A549 (cell line): ENCODE measurements around the gene MEPCE.

ENCODE experiments used
- BHLHE40 ChIP-seq: IDR thresholded peaks from 2 replicates; pipeline ENCODE4 v1.6.1; 2012; ENCODE audit warnings: low read depth, low read length, inconsistent platforms
- EP300 ChIP-seq, 2 experiments: fragments of >200 bp; sonication (Bioruptor Twin); formaldehyde crosslinking; IDR thresholded peaks; 2 replicates in 1 of 2; 3 replicates in 1 of 2; pipeline ENCODE4 v1.6.1; 2016 to 2017
- MAX ChIP-seq: IDR thresholded peaks from 2 replicates; pipeline ENCODE4 v1.6.1; 2012
- RAD21 ChIP-seq, 2 experiments: fragments of >200 bp in 1 of 2; sonication (Bioruptor Twin) in 1 of 2; formaldehyde crosslinking in 1 of 2; IDR thresholded peaks in 1 of 2; conservative IDR thresholded peaks in 1 of 2; 2 replicates in 1 of 2; 3 replicates in 1 of 2; pipeline ENCODE4 v1.6.1; 2012 to 2018; ENCODE audit warnings: inconsistent platforms in 1 of 2
- RNF2 ChIP-seq: fragments of 200-600 bp; sonication (generic); IDR thresholded peaks from 2 replicates; pipeline ENCODE4 v1.6.1; 2016; ENCODE audit warnings: low read depth, mild to moderate bottlenecking, antibody characterized with exemption, moderate library complexity, borderline replicate concordance
- SMC3 ChIP-seq: fragments of >200 bp; sonication (Bioruptor Twin); formaldehyde crosslinking; IDR thresholded peaks from 3 replicates; pipeline ENCODE4 v1.6.1; 2018; ENCODE audit warnings: inconsistent platforms
- TF ChIP-seq, protein P1 (sequence below): fragments of >200 bp; sonication (Bioruptor Twin); formaldehyde crosslinking; IDR thresholded peaks from 3 replicates; pipeline ENCODE4 v1.5.1; 2016
- TF ChIP-seq, protein P2 (sequence below): fragments of 450-650 bp; IDR thresholded peaks from 2 replicates; pipeline ENCODE4 v1.6.1; 2014; ENCODE audit warnings: antibody characterized with exemption

GRCh38 chr7:100481466-100481865 is 51.8 kb downstream of the MEPCE start:
- TF ChIP-seq MAX, result no peak
- TF ChIP-seq, protein P1, sequence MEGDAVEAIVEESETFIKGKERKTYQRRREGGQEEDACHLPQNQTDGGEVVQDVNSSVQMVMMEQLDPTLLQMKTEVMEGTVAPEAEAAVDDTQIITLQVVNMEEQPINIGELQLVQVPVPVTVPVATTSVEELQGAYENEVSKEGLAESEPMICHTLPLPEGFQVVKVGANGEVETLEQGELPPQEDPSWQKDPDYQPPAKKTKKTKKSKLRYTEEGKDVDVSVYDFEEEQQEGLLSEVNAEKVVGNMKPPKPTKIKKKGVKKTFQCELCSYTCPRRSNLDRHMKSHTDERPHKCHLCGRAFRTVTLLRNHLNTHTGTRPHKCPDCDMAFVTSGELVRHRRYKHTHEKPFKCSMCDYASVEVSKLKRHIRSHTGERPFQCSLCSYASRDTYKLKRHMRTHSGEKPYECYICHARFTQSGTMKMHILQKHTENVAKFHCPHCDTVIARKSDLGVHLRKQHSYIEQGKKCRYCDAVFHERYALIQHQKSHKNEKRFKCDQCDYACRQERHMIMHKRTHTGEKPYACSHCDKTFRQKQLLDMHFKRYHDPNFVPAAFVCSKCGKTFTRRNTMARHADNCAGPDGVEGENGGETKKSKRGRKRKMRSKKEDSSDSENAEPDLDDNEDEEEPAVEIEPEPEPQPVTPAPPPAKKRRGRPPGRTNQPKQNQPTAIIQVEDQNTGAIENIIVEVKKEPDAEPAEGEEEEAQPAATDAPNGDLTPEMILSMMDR, result no peak
- TF ChIP-seq RNF2, result no peak
- TF ChIP-seq, protein P2, sequence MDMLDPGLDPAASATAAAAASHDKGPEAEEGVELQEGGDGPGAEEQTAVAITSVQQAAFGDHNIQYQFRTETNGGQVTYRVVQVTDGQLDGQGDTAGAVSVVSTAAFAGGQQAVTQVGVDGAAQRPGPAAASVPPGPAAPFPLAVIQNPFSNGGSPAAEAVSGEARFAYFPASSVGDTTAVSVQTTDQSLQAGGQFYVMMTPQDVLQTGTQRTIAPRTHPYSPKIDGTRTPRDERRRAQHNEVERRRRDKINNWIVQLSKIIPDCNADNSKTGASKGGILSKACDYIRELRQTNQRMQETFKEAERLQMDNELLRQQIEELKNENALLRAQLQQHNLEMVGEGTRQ, result no peak
- TF ChIP-seq SMC3, result no peak
- no peak for TF ChIP-seq RAD21 (conservative IDR thresholded peaks at IDR 0.05 in 1 of 2, IDR thresholded peaks at IDR 0.05 in 1 of 2)
- no peak for TF ChIP-seq BHLHE40
- no peak for TF ChIP-seq EP300 (IDR thresholded peaks at IDR 0.05)
